SKM-1 treated with dmso at 0.1 percent for 144 hours (cell line): ENCODE measurements around the gene AGAP3.

Experiments
- DNase-seq: peaks from one replicate; lab custom pipeline; 2025; ENCODE audit not compliant: unreplicated experiment; lab: John Stamatoyannopoulos, UW

The AGAP3 gene

DNA sequence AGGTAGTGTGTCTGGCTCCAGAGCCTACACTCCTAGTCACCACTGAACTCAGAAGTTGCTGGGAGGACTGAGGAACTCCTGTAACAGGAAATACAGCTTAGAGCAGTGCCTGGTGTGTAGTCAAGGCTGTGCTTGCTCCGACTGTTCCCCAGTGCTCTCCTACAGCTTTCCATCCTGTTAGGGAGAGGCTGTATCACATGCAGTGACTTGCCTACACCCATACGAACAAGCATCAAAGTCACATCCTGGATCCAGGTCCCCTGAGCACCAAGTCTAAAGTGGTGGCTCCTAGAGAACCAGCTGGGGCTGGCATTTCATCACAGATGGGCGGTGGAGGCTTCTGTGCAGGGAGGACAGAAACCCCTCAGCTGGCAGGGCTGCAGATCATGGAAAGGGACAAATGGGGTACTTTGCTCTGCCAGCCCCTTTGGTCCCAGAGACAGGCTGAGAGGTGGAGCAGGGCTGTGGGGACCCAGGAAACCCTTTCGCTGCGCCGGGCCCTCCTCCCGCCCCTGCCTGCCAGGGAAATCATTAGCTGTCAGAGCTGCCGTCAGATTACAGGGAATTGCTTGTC, 93.1 kb downstream of the AGAP3 start:
- DNase-seq, result no peak

DNA sequence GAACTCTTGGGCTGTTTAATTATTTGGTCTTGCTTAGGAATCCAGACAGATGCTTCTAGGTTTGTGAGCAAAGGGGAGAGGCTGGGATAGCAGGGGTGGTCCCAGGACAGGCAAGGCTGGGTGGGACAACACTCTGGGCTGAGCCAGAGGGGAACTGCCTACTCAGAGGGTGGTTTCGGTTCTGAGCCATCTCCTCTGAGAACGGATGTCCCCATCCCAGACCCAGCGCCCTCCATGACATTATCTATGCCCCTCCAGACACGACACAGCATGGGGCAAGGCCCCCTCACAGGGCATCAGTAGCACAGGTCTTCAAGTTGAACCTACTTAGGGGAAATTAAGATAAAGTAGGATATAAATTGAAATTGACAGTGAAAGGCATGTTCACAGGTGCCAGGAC, 93.7 kb downstream of the AGAP3 start:
- DNase-seq, result no peak

DNA sequence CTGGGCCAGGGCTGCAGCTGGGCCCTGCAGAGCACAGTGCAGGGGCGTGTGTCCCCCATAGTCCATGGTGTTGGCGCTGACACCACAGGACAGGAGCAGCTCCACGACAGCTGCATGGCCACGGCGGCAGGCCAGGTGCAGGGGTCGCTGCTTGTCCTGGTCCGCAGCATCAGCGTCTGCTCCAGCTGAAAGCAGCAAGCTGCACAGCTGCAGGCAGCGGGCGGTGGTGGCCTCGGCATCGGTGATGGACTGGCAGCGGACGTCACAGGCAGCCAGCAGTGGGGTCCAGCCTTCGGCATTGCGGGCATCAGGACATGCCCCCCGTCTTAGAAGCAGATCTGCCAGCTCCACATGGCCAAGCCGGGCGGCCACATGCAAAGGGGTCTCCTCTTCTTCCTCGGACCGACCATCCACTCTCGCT, 94.7 kb downstream of the AGAP3 start:
- no peak for DNase-seq

DNA sequence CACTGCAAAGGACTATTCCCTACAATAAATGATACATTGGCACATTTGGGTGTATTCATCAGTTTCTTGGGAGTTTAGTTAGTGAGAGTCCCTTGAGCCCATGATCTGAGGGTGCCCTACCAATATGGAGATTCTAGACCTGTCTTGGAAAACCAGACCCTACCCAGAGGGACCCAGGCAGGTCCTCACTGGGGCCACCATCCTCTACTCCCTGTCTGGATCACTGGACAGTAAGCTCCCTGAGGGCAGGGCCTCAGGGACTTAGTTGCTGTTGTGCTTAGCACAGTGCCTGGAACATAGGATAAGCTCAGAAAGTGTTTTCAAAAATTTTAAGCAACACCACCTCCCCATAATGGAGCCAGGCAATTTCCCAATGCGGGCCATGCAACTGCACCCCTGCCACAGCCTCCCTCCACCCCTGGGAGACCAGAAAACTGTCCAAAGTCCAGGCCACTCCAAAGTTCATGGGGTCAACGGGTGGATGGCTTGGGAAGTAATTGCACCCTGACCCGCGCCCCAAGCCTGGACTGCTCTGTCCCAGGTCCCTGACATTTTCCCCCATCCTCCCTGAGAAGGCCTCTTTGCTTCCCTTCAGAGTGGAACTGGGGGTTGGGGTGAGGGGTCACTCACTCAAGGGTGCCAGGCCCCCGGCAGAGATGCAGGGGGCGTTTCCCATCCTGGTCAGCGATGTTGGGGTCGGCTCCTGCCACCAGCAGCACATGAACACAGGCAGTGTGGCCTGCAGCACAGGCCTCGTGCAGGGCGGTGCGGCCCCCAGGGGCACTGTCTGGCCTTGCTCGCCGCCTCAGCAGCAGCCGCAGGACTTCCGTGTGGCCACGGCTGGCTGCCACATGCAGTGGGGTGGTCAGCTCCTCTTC, 99.7 kb downstream of the AGAP3 start:
- DNase-seq, result no peak

DNA sequence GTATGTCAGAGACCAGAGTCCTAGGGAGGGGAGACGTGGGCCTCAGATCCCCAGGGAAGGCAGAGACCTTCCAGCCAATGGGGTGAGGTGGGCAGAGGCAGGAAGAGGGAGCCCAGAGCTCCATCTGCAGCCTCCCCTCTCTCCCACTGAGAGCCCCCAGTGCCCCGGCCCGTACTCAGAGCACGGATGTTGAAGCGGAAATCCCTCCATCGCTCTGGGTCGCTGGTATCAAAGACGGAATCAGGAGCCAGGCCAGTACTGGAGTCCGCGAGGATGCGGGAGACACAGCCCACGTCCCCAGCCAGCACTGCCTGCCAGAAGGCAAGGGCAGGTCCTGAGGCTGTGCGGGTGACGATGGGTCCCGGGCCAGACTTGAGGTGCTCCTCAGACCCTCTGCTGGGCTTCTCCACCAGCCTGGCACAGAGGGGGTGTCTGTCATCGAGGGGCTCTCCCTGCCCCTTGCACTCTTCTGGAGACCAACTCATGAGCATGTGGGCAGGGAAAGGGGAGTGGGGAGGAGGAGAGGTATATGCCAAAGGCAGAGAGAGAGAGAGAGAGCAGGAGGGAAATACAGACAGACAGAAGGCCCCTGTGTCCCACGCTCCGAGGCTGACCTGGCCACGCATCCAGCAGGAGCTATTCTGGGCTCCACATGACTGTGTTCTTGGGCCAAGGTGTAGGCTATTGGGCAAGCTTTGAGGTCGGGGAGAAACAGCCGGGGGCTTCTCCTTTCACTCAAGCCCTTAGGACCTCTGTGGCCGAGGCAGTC, 100.5 kb downstream of the AGAP3 start, which contains the start of gene ASB10:
Gene ASB10 (minus strand): TSS at position 611 of the 769 bp plus-strand sequence. CDS start 120 bp downstream, at position 491.
- no peak for DNase-seq

DNA sequence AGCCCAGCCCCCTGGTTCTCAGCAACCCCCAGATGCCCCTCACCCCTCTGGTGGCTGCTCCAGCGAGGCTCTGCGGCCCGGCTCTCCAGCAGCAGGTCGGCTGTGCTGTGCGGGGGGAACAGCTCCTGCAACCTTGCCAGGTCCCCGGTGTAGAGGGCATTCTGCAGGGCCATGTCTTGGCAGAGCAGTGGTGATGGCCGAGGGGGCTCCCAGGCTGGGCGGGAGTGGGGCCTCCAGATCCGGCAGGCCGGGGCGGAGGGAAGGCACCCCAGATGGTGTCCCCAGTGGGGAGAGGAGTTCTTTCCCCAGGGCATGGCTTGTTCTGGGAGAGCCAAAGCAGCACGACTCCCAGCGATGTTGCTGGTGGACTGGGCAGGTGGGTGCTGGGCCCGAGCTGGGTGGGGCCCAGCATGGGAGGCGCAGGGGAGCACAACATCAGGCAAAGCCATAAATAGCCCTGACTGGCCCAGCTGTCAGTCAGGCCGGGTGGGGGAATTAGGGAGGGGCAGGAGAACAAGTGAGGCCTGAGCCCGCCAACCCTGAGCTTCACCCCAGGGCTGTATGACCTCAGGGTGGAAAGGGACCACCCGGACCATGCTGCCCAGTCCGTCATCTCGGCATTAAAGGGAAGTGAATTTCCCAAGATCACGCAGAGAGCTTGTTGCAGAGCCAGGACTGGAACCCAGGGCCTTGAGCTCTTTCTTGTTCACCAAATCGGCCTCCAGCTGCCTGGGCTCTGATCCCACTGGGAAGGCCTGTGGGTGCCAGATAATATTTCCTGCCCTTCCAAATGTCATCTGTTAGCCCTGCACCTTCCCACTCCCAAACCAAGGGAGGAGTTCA, 101.4 kb downstream of the AGAP3 start:
- DNase-seq, result no peak

GRCh38 chr7:151188252-151188542, 101.9 kb downstream of the AGAP3 start:
- DNase-seq, result no peak

DNA sequence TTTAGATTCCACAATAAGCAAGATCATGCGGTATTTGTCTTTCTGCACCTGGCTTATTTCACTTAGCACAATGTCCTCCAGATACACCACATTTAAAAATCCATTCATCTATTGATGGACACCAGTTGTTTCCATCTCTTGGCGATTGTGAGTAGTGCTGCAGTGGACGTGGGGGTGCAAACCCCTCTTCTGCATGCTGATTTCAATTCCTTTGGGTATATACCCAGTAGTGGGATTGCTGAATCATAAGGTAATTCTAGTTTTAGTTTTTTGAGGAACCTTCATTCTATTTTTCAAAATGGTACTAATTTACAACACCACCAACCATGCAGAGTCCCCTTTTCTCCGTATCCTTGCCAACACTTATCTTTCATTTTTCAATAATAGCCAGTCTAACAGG, 102.8 kb downstream of the AGAP3 start:
- no peak for DNase-seq

GRCh38 chr7:151191544-151191943, 105.3 kb downstream of the AGAP3 start:
- DNase-seq, result no peak

- no peak for DNase-seq
Observed at GRCh38 chr7:151192002-151192539, 105.8 kb downstream of the AGAP3 start.

DNA sequence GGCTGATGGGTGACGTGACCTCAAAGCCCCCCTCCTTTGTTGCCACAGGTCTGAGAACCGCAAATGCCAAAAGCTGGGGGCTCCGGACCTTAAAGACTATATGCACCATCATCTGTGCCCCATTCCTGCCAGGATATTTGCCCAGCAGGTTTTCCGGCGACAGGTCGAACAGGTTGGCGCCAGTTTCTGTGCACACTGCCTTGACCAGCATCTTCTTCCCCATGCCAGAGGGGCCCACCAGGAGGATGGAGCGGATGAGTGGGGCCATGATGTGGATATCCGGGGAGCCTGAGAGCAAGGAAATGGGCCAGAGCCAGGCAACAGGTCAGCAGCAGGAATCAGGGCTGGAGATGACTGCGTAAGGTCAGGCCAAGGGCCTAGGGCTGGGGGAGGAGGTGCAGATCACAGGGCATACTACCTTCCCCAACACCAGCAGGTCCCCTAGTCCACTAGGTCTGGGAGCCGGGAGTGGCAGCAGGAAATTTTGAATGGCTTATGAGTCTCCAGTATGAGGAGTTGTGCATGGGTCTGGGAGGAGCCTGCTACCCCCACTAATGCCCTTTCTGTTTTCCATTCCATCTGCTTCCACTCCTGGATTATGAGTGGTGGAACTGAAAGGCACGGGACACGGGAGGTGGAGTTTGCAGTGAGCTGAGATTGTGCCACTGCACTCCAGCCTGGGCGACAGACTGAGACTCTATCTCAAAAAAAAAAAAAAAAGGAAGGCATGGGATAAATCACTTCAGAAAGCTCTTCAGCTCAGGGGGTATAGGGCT, 107.1 kb downstream of the AGAP3 start:
- no peak for DNase-seq
